ENCODE results near the gene MMP17.
A peak's percentile ranks its signal among the peaks of the same experiment; 100 is the strongest.

The MMP17 gene

GRCh38 chr12:131894981-131895639, 66.9 kb downstream of the MMP17 start:
- DNase-seq (ENCODE audit: low spot score) = peak; percentile 58

GRCh38 chr12:131895640-131896079, 67.5 kb downstream of the MMP17 start:
- DNase-seq (ENCODE audit: low spot score) = no peak

GRCh38 chr12:131896080-131896810, 68.1 kb downstream of the MMP17 start:
- DNase-seq (ENCODE audit: low spot score) = peak; percentile 98

GRCh38 chr12:131896811-131897270, 68.6 kb downstream of the MMP17 start:
- no peak for DNase-seq (ENCODE audit: low spot score)

GRCh38 chr12:131897276-131897675, 69.1 kb downstream of the MMP17 start:
- no peak for DNase-seq (ENCODE audit: low spot score)

GRCh38 chr12:131897875-131898274, 69.7 kb downstream of the MMP17 start:
- DNase-seq (ENCODE audit: low spot score) = peak; percentile 5

- DNase-seq (ENCODE audit: low spot score) = peak; percentile 6
Measured at GRCh38 chr12:131900397-131900796, 72.2 kb downstream of the MMP17 start.
